OCI-LY7 (cell line): ENCODE results near the gene KIAA0232. TPM values are rescaled to one million over a fixed set of nuclear protein-coding genes. Genes with fewer than 3 reads are reported as not detected.

Experiments used
- BruUV-seq: library from RNA; stranded (reverse); fragments of 400-500 nt; replicated peaks from 2 replicates; lab custom pipeline; 2021; lab: Mats Ljungman, UMichigan
- CTCF ChIA-PET: fragments of 300-600 bp; sonication (Branson Sonifier 250); formaldehyde crosslinking; loops from one replicate; lab custom pipeline; 2022; ENCODE audit warnings: antibody characterized with exemption; ENCODE audit not compliant: unreplicated experiment; lab: Charles Lee
- POLR2A ChIA-PET: fragments of 300-600 bp; sonication (Branson Sonifier 250); formaldehyde crosslinking; loops from one replicate; lab custom pipeline; 2022; ENCODE audit warnings: antibody characterized with exemption; lab: Charles Lee
- DNase-seq: peaks from one replicate; pipeline ENCODE4 v3.0.0-alpha.2; 2015; ENCODE audit warnings: low spot score
- H2AFZ ChIP-seq: fragments of 200-600 bp; sonication (generic), shearing (Covaris generic); 2 replicates; pipeline ENCODE4 v1.6.1; 2014; ENCODE audit warnings: mild to moderate bottlenecking, antibody characterized with exemption, low read length, moderate library complexity
- H3K27ac ChIP-seq: fragments of 200-600 bp; sonication (generic); 2 replicates; pipeline ENCODE4 v1.5.1; 2014; ENCODE audit warnings: mixed run types, low read depth, mild to moderate bottlenecking, moderate library complexity, low read length, inconsistent platforms; ENCODE audit not compliant: poor library complexity, severe bottlenecking
- H3K36me3 ChIP-seq: fragments of 200-600 bp; sonication (generic); 2 replicates; pipeline ENCODE4 v1.6.1; 2014; ENCODE audit warnings: mild to moderate bottlenecking, antibody characterized with exemption, low read length, moderate library complexity, mixed read lengths; ENCODE audit not compliant: insufficient read depth
- H3K4me1 ChIP-seq: fragments of 200-600 bp; sonication (generic); 2 replicates; pipeline ENCODE4 v1.5.1; 2014; ENCODE audit warnings: mild to moderate bottlenecking, low read length; ENCODE audit not compliant: insufficient read depth, poor library complexity, severe bottlenecking
- H3K4me2 ChIP-seq: fragments of 200-600 bp; sonication (generic); 2 replicates; pipeline ENCODE4 v1.6.1; 2014; ENCODE audit warnings: mild to moderate bottlenecking, low read length
- H3K4me3 ChIP-seq: fragments of 200-600 bp; sonication (generic); 2 replicates; pipeline ENCODE4 v1.5.1; 2014; ENCODE audit warnings: mild to moderate bottlenecking, low read depth, low read length; ENCODE audit not compliant: poor library complexity, severe bottlenecking
- H3K79me2 ChIP-seq: fragments of 200-600 bp; sonication (generic); 2 replicates; pipeline ENCODE4 v1.6.1; 2016; ENCODE audit warnings: low read depth, mild to moderate bottlenecking, low read length, moderate library complexity, mixed read lengths; ENCODE audit not compliant: insufficient read depth
- H3K9me2 ChIP-seq: fragments of 200-600 bp; sonication (generic); 2 replicates; pipeline ENCODE4 v1.6.1; 2016; ENCODE audit warnings: mild to moderate bottlenecking, low read length, mixed read lengths; ENCODE audit not compliant: insufficient read depth
- H3K9me3 ChIP-seq: fragments of 200-600 bp; sonication (generic); 2 replicates; pipeline ENCODE4 v1.6.1; 2014; ENCODE audit warnings: mild to moderate bottlenecking, mixed run types, low read length, mixed read lengths
- H4K20me1 ChIP-seq: fragments of 200-600 bp; sonication (generic); 2 replicates; pipeline ENCODE4 v1.6.1; 2014; ENCODE audit warnings: mild to moderate bottlenecking, antibody characterized with exemption, low read length, moderate library complexity, mixed read lengths; ENCODE audit not compliant: insufficient read depth
- CTCF ChIP-seq: fragments of 200-600 bp; sonication (generic); conservative IDR thresholded peaks from 2 replicates; pipeline ENCODE4 v1.5.1; 2014; ENCODE audit warnings: mild to moderate bottlenecking, antibody characterized with exemption, low read length, moderate library complexity, mixed read lengths
- EZH2phosphoT487 ChIP-seq: fragments of 200-600 bp; sonication (generic); IDR thresholded peaks from 2 replicates; pipeline ENCODE4 v1.6.1; 2018; ENCODE audit warnings: low read depth, borderline replicate concordance, mild to moderate bottlenecking, mixed run types, antibody characterized with exemption, low read length, moderate library complexity, mixed read lengths
- intact Hi-C: fragments of 100-400 bp; cut with micrococcal nuclease; formaldehyde crosslinking; loops from one replicate; pipeline ENCODE4 v1.10.0; 2022; ENCODE audit not compliant: unreplicated experiment
- total RNA-seq, 2 experiments: library from RNA; depleted of rRNA in 1 of 2; stranded (reverse); fragments of >200 nt in 1 of 2; shearing (Covaris generic) in 1 of 2; gene quantifications; 2 replicates each; pipeline ENCODE4 v1.2.3, GENCODE V29; 2014 to 2022

Gene KIAA0232
- total RNA-seq, 2 experiments from 2014 or later = 7.5 to 13.5 TPM

- Histone ChIP-seq H3K4me2 (no peak overlapping the region), H3K9me3 (no peaks in the 10 kb centered on the region), H3K4me3 (no peak overlapping the region), H4K20me1 (no peaks in the 10 kb centered on the region), H3K4me1 (no peaks in the 10 kb centered on the region), H3K9me2 (no peaks in the 10 kb centered on the region), H2AFZ (no peak overlapping the region), H3K79me2 (no peaks in the 10 kb centered on the region), H3K36me3 (no peaks in the 10 kb centered on the region), H3K27ac (no peak overlapping the region)
- intact Hi-C loops = no loop called here
- CTCF ChIA-PET = no interaction called here
- POLR2A ChIA-PET = interaction anchor here (0.7 kb wide), 1 partner anchor 635 kb away, joined by 3 read pairs; no protein-coding TSS in a partner anchor
- TF ChIP-seq EZH2phosphoT487 (no peak), CTCF (no peak)
- no peak for DNase-seq
- no TSS peak for BruUV-seq
Measured at GRCh38 chr4:6758728-6759127, 23.8 kb upstream of the KIAA0232 start.

GRCh38 chr4:6760865-6761264 is 21.7 kb upstream of the KIAA0232 start:
- no peak for DNase-seq
- Histone ChIP-seq H3K36me3 (no peaks in the 10 kb centered on the region), H3K27ac (no peak overlapping the region), H3K9me3 (no peaks in the 10 kb centered on the region), H3K9me2 (no peaks in the 10 kb centered on the region), H3K4me2 (no peak overlapping the region), H3K4me3 (no peak overlapping the region), H2AFZ (no peak overlapping the region), H3K4me1 (no peaks in the 10 kb centered on the region), H3K79me2 (no peaks in the 10 kb centered on the region), H4K20me1 (no peaks in the 10 kb centered on the region)
- no TSS peak for BruUV-seq
- ChIA-PET CTCF (no interaction called here), POLR2A (no interaction called here)
- TF ChIP-seq CTCF = no peak
- TF ChIP-seq EZH2phosphoT487 = no peak
- intact Hi-C loops = no loop called here

GRCh38 chr4:6761649-6762615 is 20.6 kb upstream of the KIAA0232 start:
- no peak for TF ChIP-seq EZH2phosphoT487
- no peak for TF ChIP-seq CTCF
- no peak overlapping the region for H3K4me3 ChIP-seq
- H3K9me3 ChIP-seq = no peaks in the 10 kb centered on the region
- ChIA-PET CTCF (no interaction called here), POLR2A (interaction anchor here (0.7 kb wide), 1 partner anchor 173 kb away, joined by 4 read pairs; no protein-coding TSS in a partner anchor)
- H2AFZ ChIP-seq = no peak overlapping the region
- H3K36me3 ChIP-seq = no peaks in the 10 kb centered on the region
- DNase-seq = no peak
- no TSS peak for BruUV-seq
- no peaks in the 10 kb centered on the region for H3K4me1 ChIP-seq
- intact Hi-C loops = no loop called here
- no peaks in the 10 kb centered on the region for H4K20me1 ChIP-seq
- H3K79me2 ChIP-seq = no peaks in the 10 kb centered on the region
- no peak overlapping the region for H3K4me2 ChIP-seq
- no peaks in the 10 kb centered on the region for H3K9me2 ChIP-seq
- H3K27ac ChIP-seq = no peak overlapping the region
